HG02884 (cell line): Measurements from ENCODE around the gene SUPT3H.

Experiments
- ATAC-seq: cut with Tn5 transposase; IDR thresholded peaks from one replicate; pipeline ENCODE4 v1.9.1; 2021; ENCODE audit warnings: mild to moderate bottlenecking, moderate library complexity; ENCODE audit not compliant: unreplicated experiment

The SUPT3H gene

DNA sequence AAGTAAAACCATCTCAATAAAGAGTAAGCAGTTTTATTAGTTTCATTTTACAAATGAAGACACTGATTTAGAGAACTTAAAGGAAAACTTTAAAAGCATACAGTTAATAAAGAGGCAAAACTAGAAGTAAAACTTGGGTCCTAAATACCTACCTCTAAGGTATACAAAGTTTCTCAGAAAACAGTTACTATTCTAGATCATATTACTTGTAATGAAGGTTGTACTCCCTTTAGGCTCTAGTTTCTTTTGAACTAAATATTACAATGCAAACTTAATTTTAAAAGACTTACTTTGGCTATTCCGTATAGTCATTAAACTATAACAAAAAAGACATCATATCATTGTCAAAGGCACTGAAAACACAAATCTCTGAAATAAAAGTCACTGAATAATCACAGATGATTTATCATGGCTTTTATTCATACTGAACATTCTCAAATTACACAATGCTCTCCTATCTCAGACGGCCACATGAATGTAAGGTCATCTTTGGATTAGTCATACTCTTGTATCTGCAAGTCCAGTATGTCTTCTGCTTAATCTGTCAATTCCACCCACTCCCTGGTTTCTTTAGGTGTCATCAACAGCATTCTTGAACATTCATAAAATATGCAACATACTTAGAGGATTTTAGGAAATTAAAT, 411.2 kb downstream of the SUPT3H start:
- ATAC-seq, result no peak

GRCh38 chr6:44965708-44966107, 412.0 kb downstream of the SUPT3H start:
- no peak for ATAC-seq

DNA sequence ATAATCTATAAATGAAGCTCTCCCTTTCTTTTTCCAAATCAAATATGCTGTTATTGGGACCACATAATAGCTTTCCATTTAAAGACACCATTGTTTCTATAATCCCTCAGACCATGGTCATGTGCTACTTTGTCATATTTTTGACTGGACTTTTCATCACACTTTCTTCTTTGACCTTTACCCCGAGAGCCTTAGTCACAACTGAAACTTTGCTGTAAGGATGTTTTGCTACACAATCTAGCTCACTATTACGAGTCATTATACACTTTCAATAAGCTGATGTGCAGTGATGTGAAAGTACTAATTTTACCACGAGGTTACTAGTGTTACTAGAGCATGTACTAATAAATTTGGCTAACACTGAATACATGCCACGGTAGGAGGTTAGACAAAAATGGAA, 416.8 kb downstream of the SUPT3H start:
- ATAC-seq, result no peak

DNA sequence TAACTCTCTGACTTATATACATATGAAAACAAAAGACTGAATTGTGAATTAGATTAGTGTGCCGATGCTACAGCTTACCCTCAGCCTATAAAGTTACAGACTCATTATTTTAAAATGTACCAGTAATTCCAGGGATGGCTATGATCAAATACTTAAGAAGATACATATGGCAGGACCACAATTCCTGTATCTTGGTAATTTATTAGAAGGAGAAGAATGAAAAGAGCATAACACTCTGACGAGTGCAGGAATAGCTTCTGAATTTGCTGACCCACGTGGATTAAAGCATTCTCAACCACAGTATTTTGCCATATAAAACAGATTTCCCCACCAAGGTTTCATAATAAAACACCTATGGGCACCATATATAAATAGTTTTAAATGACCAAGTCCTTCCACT, 418.1 kb downstream of the SUPT3H start:
- no peak for ATAC-seq

DNA sequence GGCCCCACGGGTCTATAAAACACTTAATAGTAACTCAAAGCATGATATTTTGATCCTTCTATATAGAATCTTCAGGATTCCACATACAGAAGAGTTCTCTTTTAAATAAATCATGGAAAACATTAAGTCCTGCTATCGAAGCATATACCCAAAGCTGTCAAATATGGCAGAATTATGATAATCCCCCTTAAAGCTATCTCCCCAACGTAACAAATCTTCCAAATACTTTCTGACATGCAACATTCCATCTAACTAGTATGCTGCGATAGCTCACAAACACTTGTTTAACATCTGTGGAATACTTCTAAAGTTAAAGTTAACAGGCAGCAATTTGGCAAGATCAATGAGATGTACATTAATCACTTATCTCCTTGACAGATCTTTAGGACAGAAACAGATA, 420.6 kb downstream of the SUPT3H start:
- ATAC-seq, result no peak

DNA sequence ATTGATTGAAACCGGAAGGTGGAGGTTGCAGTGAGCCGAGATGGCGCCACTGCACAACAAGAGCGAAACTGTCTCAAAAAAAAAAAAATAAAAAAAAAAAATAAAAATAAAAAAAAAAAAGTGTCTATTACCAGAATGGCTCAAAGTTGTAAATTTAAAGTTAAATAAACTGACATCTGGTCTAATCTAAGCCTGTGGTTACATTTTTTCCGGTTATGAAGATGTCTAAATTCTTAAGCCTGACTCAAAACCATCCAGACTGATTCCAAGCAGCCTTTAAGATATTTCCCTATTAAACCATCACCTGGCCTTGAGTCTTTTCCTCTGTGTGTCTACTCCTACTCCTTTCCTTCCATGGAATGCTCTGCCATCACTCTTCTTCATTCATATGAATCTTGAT, 421.3 kb downstream of the SUPT3H start:
- ATAC-seq, result no peak

GRCh38 chr6:44955145-44955544, 422.6 kb downstream of the SUPT3H start:
- no peak for ATAC-seq

- no peak for ATAC-seq
Observed at GRCh38 chr6:44954281-44954680, 423.5 kb downstream of the SUPT3H start.

- no peak for ATAC-seq
Observed at GRCh38 chr6:44951253-44951747, 426.4 kb downstream of the SUPT3H start.

- ATAC-seq, result no peak
Observed at GRCh38 chr6:44949596-44950201, 428.0 kb downstream of the SUPT3H start.

DNA sequence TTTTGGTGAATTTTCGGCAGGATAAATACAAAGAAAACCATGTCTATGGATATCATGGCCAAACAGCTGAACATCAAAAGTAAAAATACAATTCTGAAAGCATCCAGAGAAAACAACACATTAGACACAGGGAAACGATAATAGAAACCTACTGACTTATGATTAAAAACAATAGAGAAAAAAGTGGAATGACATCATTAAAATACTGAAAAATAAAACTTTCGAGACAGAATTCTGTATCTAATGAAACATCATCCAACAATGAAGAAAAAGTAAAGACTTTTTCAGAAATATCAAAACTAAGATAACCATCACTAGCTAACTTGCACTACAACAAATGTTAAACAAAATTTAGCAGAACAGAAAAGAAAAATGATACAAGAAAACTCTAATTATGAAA, 434.2 kb downstream of the SUPT3H start:
- ATAC-seq, result no peak

- no peak for ATAC-seq
Observed at GRCh38 chr6:44942798-44943197, 434.9 kb downstream of the SUPT3H start.

GRCh38 chr6:44942201-44942600, 435.5 kb downstream of the SUPT3H start:
- no peak for ATAC-seq

DNA sequence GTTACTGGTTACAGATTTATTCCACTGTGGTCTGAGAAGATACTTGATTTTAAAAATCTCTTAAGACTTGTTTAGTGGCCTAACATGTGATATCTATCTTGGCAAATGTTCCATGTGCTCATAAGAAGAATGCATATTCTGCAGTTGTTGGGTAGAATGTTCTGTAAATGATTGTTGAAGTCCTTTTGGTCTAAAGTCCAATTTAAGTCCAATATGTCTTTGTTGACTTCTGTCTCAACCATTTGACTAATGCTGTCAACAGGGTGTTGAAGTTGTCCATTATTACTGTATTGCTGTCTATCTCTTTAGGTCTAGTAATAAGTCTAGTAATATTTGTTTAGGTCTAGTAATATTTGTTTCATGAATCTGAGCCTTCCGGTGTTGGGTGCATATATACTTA, 437.4 kb downstream of the SUPT3H start:
- ATAC-seq, result no peak

- ATAC-seq, result no peak
Observed at GRCh38 chr6:44935693-44936300, 441.9 kb downstream of the SUPT3H start.

DNA sequence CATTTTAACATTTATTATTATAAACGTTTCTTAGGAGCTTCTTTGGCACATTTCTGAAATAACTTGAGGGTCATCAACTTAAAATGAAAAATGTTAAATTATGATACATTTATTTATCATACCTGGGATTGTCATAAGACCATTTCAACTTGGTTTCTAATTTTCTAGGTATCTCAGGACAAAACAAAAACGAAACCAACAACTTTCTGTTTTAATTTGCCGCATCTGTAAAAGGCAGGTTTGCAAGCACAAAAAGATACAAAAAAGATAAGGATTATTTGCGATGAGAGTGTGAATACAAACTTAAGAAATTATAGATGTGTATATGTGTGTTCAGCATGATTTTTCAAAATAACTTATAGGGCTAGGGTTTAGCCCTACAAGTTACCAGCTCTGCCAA, 444.6 kb downstream of the SUPT3H start:
- ATAC-seq, result no peak

DNA sequence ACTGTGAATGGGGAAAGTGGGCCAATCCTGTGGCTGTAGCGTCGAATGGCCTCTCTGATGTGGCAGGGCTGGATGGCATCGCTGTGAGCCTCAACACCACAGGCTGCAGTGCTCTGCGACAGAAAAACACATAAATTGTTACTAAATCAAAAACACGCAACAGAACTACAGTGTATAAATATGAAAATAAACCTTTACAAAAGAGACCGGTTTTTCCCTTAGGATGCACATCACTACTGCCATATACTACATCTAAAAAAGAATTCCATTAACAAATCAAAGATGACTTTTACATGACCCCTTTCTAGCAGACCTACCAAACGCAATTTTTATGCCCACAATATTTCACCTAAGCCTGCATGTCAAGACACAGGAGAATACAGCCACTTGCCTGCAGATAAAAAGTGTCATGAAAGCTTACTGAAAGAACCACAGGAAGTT, 445.1 kb downstream of the SUPT3H start:
- no peak for ATAC-seq

- no peak for ATAC-seq
Observed at GRCh38 chr6:44931385-44931784, 446.3 kb downstream of the SUPT3H start.

- no peak for ATAC-seq
Observed at GRCh38 chr6:44926556-44926955, 451.2 kb downstream of the SUPT3H start.

- no peak for ATAC-seq
Observed at GRCh38 chr6:44925100-44925739, 452.5 kb downstream of the SUPT3H start.

DNA sequence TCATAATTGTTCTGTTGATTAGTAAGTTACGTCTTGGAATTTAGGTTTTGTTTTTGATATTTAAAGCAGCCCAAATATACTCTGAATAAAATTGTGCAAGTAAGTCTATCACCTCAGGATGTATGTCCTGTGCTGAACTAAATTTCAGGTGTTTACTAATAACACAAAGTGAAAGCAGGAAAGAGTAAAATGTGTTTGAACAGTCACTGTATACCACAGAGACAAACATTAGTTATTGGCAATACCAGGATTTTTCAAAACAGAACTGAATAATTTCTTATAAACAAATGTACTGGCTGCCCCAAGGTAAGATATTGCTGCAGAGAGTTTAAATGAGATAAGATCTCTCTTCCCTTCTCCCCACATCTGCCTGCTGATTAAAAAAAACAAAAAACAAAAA, 454.3 kb downstream of the SUPT3H start:
- ATAC-seq, result no peak

GRCh38 chr6:44921798-44922197, 455.9 kb downstream of the SUPT3H start:
- no peak for ATAC-seq
